D721Med (cell line): ENCODE results near the gene SLC24A4.

ENCODE experiments used
- DNase-seq: peaks from one replicate; pipeline ENCODE4 v3.0.0; 2011; ENCODE audit warnings: low spot score; ENCODE audit not compliant: insufficient read length
- FAIRE-seq: peaks from 2 replicates; lab custom pipeline; 2011; peaks lifted over from hg19 to GRCh38; lab: Jason Lieb, UNC
- TF ChIP-seq, protein P1 (sequence below): IDR thresholded peaks from 2 replicates; pipeline ENCODE4 v1.5.1; 2012; ENCODE audit warnings: mild to moderate bottlenecking, control low read depth; ENCODE audit not compliant: insufficient read depth; ENCODE audit errors: missing control alignments

SLC24A4 gene

DNA sequence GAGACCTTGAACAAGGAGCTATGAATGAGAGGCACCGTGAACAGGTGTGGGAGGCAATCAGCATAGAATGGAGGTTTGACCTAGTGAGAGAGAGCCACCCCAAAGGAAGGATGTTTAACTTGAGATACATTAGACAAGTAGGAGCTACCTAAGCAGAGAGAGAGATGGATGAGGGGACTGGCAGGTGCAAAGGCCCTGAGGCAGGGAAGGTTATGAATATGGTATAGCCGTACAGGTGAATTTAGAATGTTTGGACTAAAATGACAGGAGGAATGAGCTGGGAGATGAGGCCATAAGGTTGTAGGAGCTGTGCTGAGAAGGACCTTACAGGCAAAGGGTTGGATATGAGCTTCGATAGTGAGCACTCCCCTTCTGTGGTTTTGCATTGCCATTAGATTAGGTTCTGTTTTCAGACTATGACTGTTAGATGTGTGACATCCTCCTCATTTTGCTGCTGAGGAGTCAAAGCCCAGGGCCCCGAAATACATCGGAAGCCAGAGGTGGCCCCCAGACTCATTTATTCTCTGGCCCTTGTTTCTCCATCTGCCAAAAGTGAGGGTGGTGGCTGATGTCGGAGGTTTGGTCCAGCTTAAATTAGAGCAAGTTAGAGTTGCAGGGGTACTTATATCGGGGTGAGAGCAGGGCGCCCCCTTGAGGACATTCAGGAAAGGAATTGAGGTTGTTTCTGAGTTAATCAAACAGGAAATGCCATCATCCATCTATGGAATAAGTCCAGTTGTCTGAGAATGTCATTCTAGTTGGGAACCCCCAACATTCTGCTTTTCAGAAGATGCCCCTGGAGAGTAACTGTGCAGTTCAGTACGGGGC, 29.4 kb downstream of the SLC24A4 start:
- DNase-seq (no peak), FAIRE-seq (no peak)
- TF ChIP-seq, protein P1, sequence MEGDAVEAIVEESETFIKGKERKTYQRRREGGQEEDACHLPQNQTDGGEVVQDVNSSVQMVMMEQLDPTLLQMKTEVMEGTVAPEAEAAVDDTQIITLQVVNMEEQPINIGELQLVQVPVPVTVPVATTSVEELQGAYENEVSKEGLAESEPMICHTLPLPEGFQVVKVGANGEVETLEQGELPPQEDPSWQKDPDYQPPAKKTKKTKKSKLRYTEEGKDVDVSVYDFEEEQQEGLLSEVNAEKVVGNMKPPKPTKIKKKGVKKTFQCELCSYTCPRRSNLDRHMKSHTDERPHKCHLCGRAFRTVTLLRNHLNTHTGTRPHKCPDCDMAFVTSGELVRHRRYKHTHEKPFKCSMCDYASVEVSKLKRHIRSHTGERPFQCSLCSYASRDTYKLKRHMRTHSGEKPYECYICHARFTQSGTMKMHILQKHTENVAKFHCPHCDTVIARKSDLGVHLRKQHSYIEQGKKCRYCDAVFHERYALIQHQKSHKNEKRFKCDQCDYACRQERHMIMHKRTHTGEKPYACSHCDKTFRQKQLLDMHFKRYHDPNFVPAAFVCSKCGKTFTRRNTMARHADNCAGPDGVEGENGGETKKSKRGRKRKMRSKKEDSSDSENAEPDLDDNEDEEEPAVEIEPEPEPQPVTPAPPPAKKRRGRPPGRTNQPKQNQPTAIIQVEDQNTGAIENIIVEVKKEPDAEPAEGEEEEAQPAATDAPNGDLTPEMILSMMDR, result peak; percentile 42

GRCh38 chr14:92353447-92353846, 30.5 kb downstream of the SLC24A4 start:
- TF ChIP-seq, protein P1, result no peak
- no peak for FAIRE-seq
- DNase-seq, result no peak

DNA sequence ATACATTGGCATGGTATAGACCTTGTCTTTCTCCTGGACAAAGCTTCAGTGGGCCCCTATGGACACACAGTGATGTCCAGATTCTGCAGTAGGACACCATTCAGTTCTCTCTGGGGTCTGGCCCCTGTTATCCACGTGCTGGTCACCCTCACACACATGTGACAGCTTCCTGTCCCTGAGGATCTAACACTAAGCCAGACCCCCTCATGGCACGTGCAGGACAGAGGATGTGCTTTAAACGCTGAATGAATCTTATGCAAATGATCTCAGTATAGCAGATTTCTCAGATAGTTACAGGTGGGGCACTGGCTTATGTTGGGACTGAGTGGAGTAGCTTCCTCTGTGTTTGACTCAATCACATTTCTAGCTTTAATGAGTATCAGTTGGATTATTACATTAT, 33.7 kb downstream of the SLC24A4 start:
- TF ChIP-seq, protein P1, result no peak
- no peak for DNase-seq
- FAIRE-seq, result no peak

DNA sequence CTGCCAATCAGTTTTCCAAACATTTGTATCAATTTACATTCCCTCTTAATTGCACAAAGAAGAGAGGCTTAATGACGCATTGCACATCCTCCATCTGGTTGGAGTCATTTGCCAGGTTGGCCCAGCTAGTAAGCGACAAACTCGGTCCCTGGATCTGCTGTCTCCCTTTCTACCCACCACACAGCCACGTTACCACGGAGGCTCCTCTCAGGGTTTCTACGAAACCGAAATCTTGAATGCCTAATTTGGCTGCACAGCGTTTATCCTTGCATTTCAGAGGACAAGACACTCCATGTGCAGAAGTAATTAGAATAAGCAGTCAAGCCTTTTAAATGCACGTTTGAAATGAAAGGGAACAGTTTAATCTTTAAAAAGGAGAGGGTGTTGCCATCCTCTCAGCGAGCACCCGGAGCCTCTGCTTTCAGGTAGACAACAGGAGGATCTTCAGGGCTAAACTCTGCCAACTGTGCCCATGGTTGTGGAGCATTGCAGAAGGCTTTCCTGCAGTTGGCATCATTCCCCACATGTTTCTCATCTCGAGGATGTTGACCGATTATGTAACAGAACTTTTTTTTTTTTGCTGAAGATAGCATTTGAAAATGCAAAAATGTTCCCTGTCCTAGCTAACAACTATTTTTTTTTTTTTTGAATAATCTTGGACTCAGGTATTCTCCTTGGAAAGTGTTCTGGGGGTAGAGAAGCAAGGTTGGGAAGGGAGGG, 37.8 kb downstream of the SLC24A4 start:
- TF ChIP-seq, protein P1, result no peak
- no peak for FAIRE-seq
- no peak for DNase-seq

DNA sequence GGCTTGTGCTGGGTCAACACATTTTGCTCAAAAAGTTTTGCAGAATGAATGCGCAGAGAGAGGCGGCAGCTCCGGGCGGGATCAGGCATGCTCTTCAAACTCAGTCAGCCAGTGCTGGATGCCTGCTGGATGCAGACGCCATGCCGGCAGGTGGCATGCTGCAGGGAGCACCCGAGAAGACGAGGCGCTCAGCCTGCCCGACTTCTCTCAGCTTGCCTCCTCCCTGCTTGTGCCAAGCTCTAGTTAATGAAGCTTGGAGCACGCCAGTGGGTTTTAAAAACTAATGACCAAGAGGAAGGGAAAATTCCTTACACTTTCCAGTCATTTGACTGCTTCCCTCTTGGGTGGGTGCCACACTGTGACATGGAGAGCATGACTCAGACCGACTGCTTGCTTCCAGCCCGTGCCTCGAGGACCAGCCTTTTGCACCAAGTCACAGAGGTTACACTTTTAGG, 39.8 kb downstream of the SLC24A4 start:
- DNase-seq, result no peak
- FAIRE-seq, result no peak
- TF ChIP-seq, protein P1, result no peak

GRCh38 chr14:92366237-92366636, 43.3 kb downstream of the SLC24A4 start:
- FAIRE-seq, result no peak
- TF ChIP-seq, protein P1, result no peak
- no peak for DNase-seq

- TF ChIP-seq, protein P1, result no peak
- DNase-seq (no peak), FAIRE-seq (no peak)
These were observed 45.0 kb downstream of the SLC24A4 start for GRCh38 chr14:92368001-92368400.
